Measurements from ENCODE around the gene RAB1B. TPM values are rescaled to one million over a fixed set of nuclear protein-coding genes. Genes with fewer than 3 reads are reported as not detected.

RAB1B gene
- total RNA-seq, 1 experiment from 2014 or later = 148 TPM

- Histone ChIP-seq H3K27me3 (ENCODE audit: insufficient read depth, low read length) (no peaks in the 10 kb centered on the region), H3K4me3 (replicated peaks in 1 of 2; ENCODE audit: low read depth in 1 of 2, low read length in 2 of 2) (no peak overlapping the region), H3K4me2 (ENCODE audit: low read length) (no peak overlapping the region), H3K9ac (ENCODE audit: low read length) (no peak overlapping the region), H3K27ac (ENCODE audit: low read depth, low read length) (no peak overlapping the region), H2AFZ (ENCODE audit: low read depth, low read length, poor library complexity, severe bottlenecking) (no peak overlapping the region), H3K79me2 (ENCODE audit: insufficient read depth, low read length) (peaks cover 20% of the 10 kb centered on the region; the same call in 1 of the 2 replicates), H3K4me1 (ENCODE audit: control insufficient read depth in 1 of 2, insufficient read depth in 2 of 2, low read length in 2 of 2) (peaks cover 5 to 28% of the 10 kb centered on the region in 2 experiments), H3K36me3 (ENCODE audit: control insufficient read depth in 1 of 2, insufficient read depth in 2 of 2, low read length in 2 of 2) (peaks cover 6 to 12% of the 10 kb centered on the region in 2 experiments), H4K20me1 (ENCODE audit: insufficient read depth) (no peaks in the 10 kb centered on the region), H3K9me3 (ENCODE audit: control insufficient read depth in 1 of 2, insufficient read depth in 1 of 2, low read depth in 1 of 2, low read length in 2 of 2) (no peaks in the 10 kb centered on the region), H3K9me2 (ENCODE audit: insufficient read depth) (no peaks in the 10 kb centered on the region)
- no TSS peak for BruUV-seq (replicated peaks)
- ChIA-PET RAD21 (ENCODE audit: low non-redundant PET in 1 of 2, low total read pairs in 2 of 2, uncharacterized antibody in 2 of 2, unreplicated experiment in 2 of 2) (no interaction called here), CTCF (interaction anchor here (1.2 kb wide), 1 partner anchor 16 kb away, joined by 3 read pairs; no protein-coding TSS in a partner anchor), POLR2A (no interaction called here)
- no peak for ATAC-seq
- TF ChIP-seq CBX3 (IDR thresholded peaks at IDR 0.05; ENCODE audit: low read depth) (no peak), CEBPB (IDR thresholded peaks at IDR 0.05; ENCODE audit: low read depth) (no peak), REST (IDR thresholded peaks at IDR 0.05; ENCODE audit: low read depth) (no peak), EZH2 (IDR thresholded peaks at IDR 0.05) (no peak), ELF1 (IDR thresholded peaks at IDR 0.05; ENCODE audit: borderline replicate concordance, low read depth) (no peak), RAD21 (IDR thresholded peaks at IDR 0.05; ENCODE audit: low read depth) (no peak), POLR2A (IDR thresholded peaks at IDR 0.05; ENCODE audit: borderline replicate concordance, extremely low read depth, insufficient read depth, insufficient read length) (no peak), POLR2AphosphoS5 (IDR thresholded peaks at IDR 0.05; ENCODE audit: low read depth, low read length) (no peak), YY1 (IDR thresholded peaks at IDR 0.05; ENCODE audit: extremely low read depth, insufficient replicate concordance, low read depth, low read length) (no peak)
- intact Hi-C loops (cut with micrococcal nuclease) = no loop called here
- DNase-seq (ENCODE audit: low read depth, low spot score) = no peak
Measured at GRCh38 chr11:66263231-66263630, 5.2 kb upstream of the RAB1B start.
